Measurements from ENCODE around the gene SNHG17. TPM values are rescaled to one million over a fixed set of nuclear protein-coding genes. Genes with fewer than 3 reads are reported as not detected.

Gene SNHG17
- total RNA-seq, 4 donors from 2014 or later, result 13.3 to 38.4 (median 18.7) TPM

GRCh38 chr20:38426006-38426897, 8.9 kb downstream of the SNHG17 start:
- Histone ChIP-seq H3K27ac (no peak overlapping the region), H3K27me3 (no peaks in the 10 kb centered on the region), H3K9me3 (no peaks in the 10 kb centered on the region), H3K4me1 (no peaks in the 10 kb centered on the region), H3K36me3 (peaks cover 81 to 86% of the 10 kb centered on the region in 2 donors), H3K4me3 (replicated peaks in 1 of 3) (no peak overlapping the region)
- WGBS, 2 donors, result 81 to 82% methylated on average over 15 of the region's 15 CpGs
- TF ChIP-seq POLR2A (IDR thresholded peaks at IDR 0.05) (no peak), CTCF (IDR thresholded peaks at IDR 0.05) (no peak)
- DNase-seq, result no peak
- intact Hi-C loops (cut with DNase I), result no loop called here

GRCh38 chr20:38424401-38424800, 10.7 kb downstream of the SNHG17 start:
- no peak for TF ChIP-seq POLR2A (IDR thresholded peaks at IDR 0.05)
- no peak for TF ChIP-seq CTCF (IDR thresholded peaks at IDR 0.05)
- WGBS, 2 donors, result 82 to 92% methylated on average over 1 of the region's 1 CpG
- Histone ChIP-seq H3K27ac (no peak overlapping the region), H3K36me3 (peaks cover 82 to 88% of the 10 kb centered on the region in 2 donors), H3K4me3 (replicated peaks in 1 of 3) (no peak overlapping the region), H3K4me1 (no peaks in the 10 kb centered on the region), H3K9me3 (no peaks in the 10 kb centered on the region), H3K27me3 (no peaks in the 10 kb centered on the region)
- no peak for DNase-seq
- intact Hi-C loops (cut with DNase I), result no loop called here

- DNase-seq, result no peak
- intact Hi-C loops (cut with DNase I), result no loop called here
- Histone ChIP-seq H3K4me3 (replicated peaks in 1 of 3) (no peak overlapping the region), H3K27ac (no peak overlapping the region), H3K9me3 (no peaks in the 10 kb centered on the region), H3K27me3 (no peaks in the 10 kb centered on the region), H3K4me1 (no peaks in the 10 kb centered on the region), H3K36me3 (peaks cover 78 to 91% of the 10 kb centered on the region in 2 donors)
- TF ChIP-seq CTCF (IDR thresholded peaks at IDR 0.05) (no peak), POLR2A (IDR thresholded peaks at IDR 0.05) (no peak)
- 92 to 93% methylated on average over 4 of the region's 4 CpGs for WGBS, 2 donors
Measured at GRCh38 chr20:38423541-38423940, 11.6 kb downstream of the SNHG17 start.

- Histone ChIP-seq H3K4me1 (no peaks in the 10 kb centered on the region), H3K27ac (no peak overlapping the region), H3K4me3 (replicated peaks in 1 of 3) (no peak overlapping the region), H3K9me3 (no peaks in the 10 kb centered on the region), H3K27me3 (no peaks in the 10 kb centered on the region), H3K36me3 (peaks cover 67 to 81% of the 10 kb centered on the region in 2 donors)
- no peak for TF ChIP-seq CTCF (IDR thresholded peaks at IDR 0.05)
- TF ChIP-seq POLR2A (IDR thresholded peaks at IDR 0.05), result no peak
- intact Hi-C loops (cut with DNase I), result no loop called here
- 74 to 85% methylated on average over 10 of the region's 10 CpGs for WGBS, 2 donors
- no peak for DNase-seq
Measured at GRCh38 chr20:38421915-38422314, 13.2 kb downstream of the SNHG17 start.

GRCh38 chr20:38420388-38421085, 14.6 kb downstream of the SNHG17 start:
- 94 to 100% methylated on average over 9 of the region's 9 CpGs for WGBS, 2 donors

More at GRCh38 chr20:38420388-38421085, 14.6 kb downstream of the SNHG17 start:
- H3K36me3 ChIP-seq, result peaks cover 56 to 69% of the 10 kb centered on the region in 2 donors
- DNase-seq, result no peak
- no peaks in the 10 kb centered on the region for H3K27me3 ChIP-seq
- H3K4me1 ChIP-seq, result no peaks in the 10 kb centered on the region
- H3K27ac ChIP-seq, result no peak overlapping the region
- no peak overlapping the region for H3K4me3 ChIP-seq (replicated peaks in 1 of 3)
- no peaks in the 10 kb centered on the region for H3K9me3 ChIP-seq
- intact Hi-C loops (cut with DNase I), result no loop called here
- TF ChIP-seq POLR2A (IDR thresholded peaks at IDR 0.05), result no peak
- TF ChIP-seq CTCF (IDR thresholded peaks at IDR 0.05), result no peak

Data from thyroid gland (tissue), 4 donors.